GM23248 (cell line): ENCODE data around the gene UCKL1. TPM values are rescaled to one million over a fixed set of nuclear protein-coding genes. Genes with fewer than 3 reads are reported as not detected.

Experiments
- DNase-seq: peaks from one replicate; pipeline ENCODE4 v3.0.0-alpha.2; 2015
- H2AFZ ChIP-seq: fragments of 200-600 bp; sonication (generic); 2 replicates; pipeline ENCODE4 v1.6.1; 2016; ENCODE audit warnings: antibody characterized with exemption
- H3F3A ChIP-seq: fragments of 200-600 bp; sonication (generic); 2 replicates; pipeline ENCODE4 v1.6.1; 2016; ENCODE audit warnings: mild to moderate bottlenecking, antibody characterized with exemption, mixed run types; ENCODE audit not compliant: insufficient read depth
- H3K27ac ChIP-seq: fragments of 200-600 bp; sonication (generic); 2 replicates; pipeline ENCODE4 v1.5.1; 2016; ENCODE audit warnings: mild to moderate bottlenecking
- H3K27me3 ChIP-seq: fragments of 200-600 bp; sonication (generic); replicated peaks from 2 replicates; pipeline ENCODE4 v1.6.1; 2016; ENCODE audit warnings: mild to moderate bottlenecking; ENCODE audit not compliant: insufficient read depth
- H3K36me3 ChIP-seq: fragments of 200-600 bp; sonication (generic); 2 replicates; pipeline ENCODE4 v1.6.1; 2016; ENCODE audit warnings: low read depth, mild to moderate bottlenecking
- H3K4me1 ChIP-seq: fragments of 200-600 bp; sonication (generic); 2 replicates; pipeline ENCODE4 v1.6.1; 2016; ENCODE audit warnings: mild to moderate bottlenecking; ENCODE audit not compliant: insufficient read depth
- H3K4me2 ChIP-seq: fragments of 200-600 bp; sonication (generic); one replicate; pipeline ENCODE4 v1.6.1; 2016; ENCODE audit warnings: mild to moderate bottlenecking; ENCODE audit not compliant: unreplicated experiment
- H3K4me3 ChIP-seq: fragments of 200-600 bp; sonication (generic); 2 replicates; pipeline ENCODE4 v1.5.1; 2016; ENCODE audit warnings: mild to moderate bottlenecking
- H3K79me2 ChIP-seq: fragments of 200-600 bp; sonication (generic); 2 replicates; pipeline ENCODE4 v1.6.1; 2016; ENCODE audit warnings: mild to moderate bottlenecking; ENCODE audit not compliant: insufficient read depth
- H3K9ac ChIP-seq: fragments of 200-600 bp; sonication (generic); 2 replicates; pipeline ENCODE4 v1.6.1; 2016; ENCODE audit warnings: mild to moderate bottlenecking
- H3K9me2 ChIP-seq: fragments of 200-600 bp; sonication (generic); 2 replicates; pipeline ENCODE4 v1.6.1; 2016; ENCODE audit warnings: mixed run types, mild to moderate bottlenecking, moderate library complexity; ENCODE audit not compliant: insufficient read depth
- H3K9me3 ChIP-seq: fragments of 200-600 bp; sonication (generic); one replicate; pipeline ENCODE4 v1.6.1; 2017; ENCODE audit warnings: low read depth
- H4K20me1 ChIP-seq: fragments of 200-600 bp; sonication (generic); 2 replicates; pipeline ENCODE4 v1.6.0; 2016; ENCODE audit not compliant: insufficient read depth
- EZH2 ChIP-seq: fragments of 200-600 bp; sonication (generic); IDR thresholded peaks from 2 replicates; pipeline ENCODE4 v1.6.1; 2018; ENCODE audit warnings: antibody characterized with exemption, mild to moderate bottlenecking; ENCODE audit not compliant: insufficient read depth, poor library complexity, severe bottlenecking
- EZH2phosphoT487 ChIP-seq: fragments of 200-600 bp; sonication (generic); IDR thresholded peaks from 2 replicates; pipeline ENCODE4 v1.6.1; 2018; ENCODE audit warnings: antibody characterized with exemption, moderate library complexity, mild to moderate bottlenecking, low read depth; ENCODE audit not compliant: insufficient read depth
- WGBS, 2 experiments: methylation state at CpG; one replicate each; pipeline ENCODE4 v1.1.6; 2015 to 2017; ENCODE audit warnings: low lambda C conversion rate in 2 of 2, low coverage in 1 of 2; ENCODE audit errors: missing lambda C conversion rate in 2 of 2; 5-methylcytosine and 5-hydroxymethylcytosine counted together
- in situ Hi-C: fragments of 300-500 bp; cut with MboI; formaldehyde crosslinking; loops from 2 replicates; pipeline ENCODE4 v1.15.0; 2020
- polyA plus RNA-seq: library from polyadenylated mRNA; unstranded; fragments of >200 nt; fragmentation: Nextera tagmentation; extraction: Ambion mirVana; gene quantifications from 2 replicates; pipeline ENCODE4 v1.2.1, GENCODE V29; 2016
- total RNA-seq: library from RNA; depleted of rRNA; stranded (reverse); fragments of >200 nt; shearing (Covaris generic); gene quantifications from 2 replicates; pipeline ENCODE4 v1.2.3, GENCODE V29; 2014

Gene UCKL1
- total and polyA plus RNA-seq, 2 experiments from 2014 or later: 17.6 to 33.4 TPM

DNA sequence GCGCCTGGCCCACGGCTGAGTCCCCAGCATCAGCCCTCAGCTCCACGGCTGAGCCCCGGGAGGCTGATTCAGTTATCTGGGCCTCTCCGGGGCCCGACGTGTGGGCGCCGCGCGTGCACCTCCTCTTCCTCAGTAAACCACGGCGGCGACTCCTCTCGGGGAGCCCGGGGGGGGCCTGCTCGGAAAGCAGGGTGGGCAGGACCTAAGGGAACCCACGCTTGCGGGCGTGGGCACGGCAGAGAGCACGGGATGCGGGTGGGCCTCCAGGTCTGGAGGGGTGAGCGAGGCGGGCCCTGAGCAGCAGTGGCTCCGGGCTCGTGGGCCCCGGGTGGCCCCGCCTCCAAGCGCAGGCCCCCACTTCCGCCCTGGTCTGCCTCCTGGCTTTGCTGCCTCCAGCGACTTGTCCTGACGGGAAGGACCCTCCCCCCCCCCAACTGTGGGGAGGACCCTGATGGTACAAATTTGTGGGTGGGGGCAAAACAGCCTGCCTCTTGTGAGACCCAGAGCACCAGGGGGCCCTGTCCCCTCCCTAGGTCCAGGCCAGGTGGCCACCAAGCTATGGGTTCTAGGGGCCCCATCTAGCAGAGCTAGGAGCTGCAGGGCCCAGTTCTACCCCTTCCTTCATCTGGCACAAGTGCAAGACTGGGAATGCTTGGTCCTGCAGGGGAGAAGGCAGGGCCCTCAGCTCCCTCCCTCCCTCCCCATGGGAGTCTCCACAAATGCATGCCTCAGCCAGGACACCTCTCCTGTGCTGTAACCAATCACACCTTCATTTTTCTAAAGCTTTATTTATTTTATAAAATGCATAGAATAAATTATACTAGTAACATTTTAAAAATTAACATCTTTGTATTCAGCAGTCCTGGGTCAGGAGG is 16.9 kb downstream of the UCKL1 start:
- peaks cover 6% of the 10 kb centered on the region; the same call in 1 of the 2 replicates for H3K36me3 ChIP-seq
- in situ Hi-C loops: no loop called here
- no peak overlapping the region for H3K4me3 ChIP-seq

DNA sequence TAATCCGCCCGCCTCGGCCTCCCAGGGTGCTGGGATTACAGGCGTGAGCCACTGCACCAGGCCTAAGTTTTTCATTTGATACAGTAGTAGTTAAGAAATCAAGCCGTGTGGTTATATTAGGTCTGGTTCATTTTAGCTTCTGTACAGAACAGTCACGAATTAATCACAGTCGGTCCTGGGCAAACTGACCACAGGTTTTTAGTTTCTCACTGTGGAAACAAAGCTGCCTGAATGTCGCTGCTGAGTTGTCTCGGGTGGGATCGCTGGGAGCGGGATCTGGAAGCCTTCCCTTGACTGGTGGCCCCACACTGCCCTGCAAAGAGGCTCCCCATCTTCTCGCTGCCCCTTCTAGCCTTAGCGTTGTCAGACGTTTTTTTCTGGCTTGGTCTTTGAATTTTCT is 18.6 kb downstream of the UCKL1 start:
- Histone ChIP-seq H4K20me1 (no peaks in the 10 kb centered on the region), H3K79me2 (peaks cover 60% of the 10 kb centered on the region), H3K4me3 (no peak overlapping the region), H3K9ac (no peak overlapping the region), H3K36me3 (peaks cover 6% of the 10 kb centered on the region; the same call in 1 of the 2 replicates), H2AFZ (no peak overlapping the region), H3K9me2 (no peaks in the 10 kb centered on the region), H3K9me3 (no peaks in the 10 kb centered on the region), H3K27me3 (no peaks in the 10 kb centered on the region), H3F3A (peaks cover 19% of the 10 kb centered on the region; the same call in 1 of the 2 replicates), H3K27ac (no peak overlapping the region), H3K4me2 (no peak overlapping the region), H3K4me1 (no peaks in the 10 kb centered on the region)
- in situ Hi-C loops: no loop called here
- 82% methylated on average over 14 of the region's 14 CpGs for WGBS, 2 experiments
- TF ChIP-seq EZH2: no peak
- no peak for TF ChIP-seq EZH2phosphoT487
- DNase-seq: peak; percentile 23

More for the DNA sequence above, 16.9 kb downstream of the UCKL1 start:
- no peak for TF ChIP-seq EZH2
- no peak for TF ChIP-seq EZH2phosphoT487
- Histone ChIP-seq H3K4me2 (no peak overlapping the region), H2AFZ (no peak overlapping the region), H3K27me3 (no peaks in the 10 kb centered on the region), H3K9ac (no peak overlapping the region), H4K20me1 (no peaks in the 10 kb centered on the region), H3K27ac (no peak overlapping the region), H3K9me2 (no peaks in the 10 kb centered on the region), H3K4me1 (no peaks in the 10 kb centered on the region), H3K9me3 (no peaks in the 10 kb centered on the region), H3K79me2 (peaks cover 44% of the 10 kb centered on the region), H3F3A (peaks cover 21% of the 10 kb centered on the region; the same call in 1 of the 2 replicates)
- no peak for DNase-seq
- WGBS, 2 experiments: 96 to 97% methylated on average over 11 to 24 of the region's 33 CpGs

DNA sequence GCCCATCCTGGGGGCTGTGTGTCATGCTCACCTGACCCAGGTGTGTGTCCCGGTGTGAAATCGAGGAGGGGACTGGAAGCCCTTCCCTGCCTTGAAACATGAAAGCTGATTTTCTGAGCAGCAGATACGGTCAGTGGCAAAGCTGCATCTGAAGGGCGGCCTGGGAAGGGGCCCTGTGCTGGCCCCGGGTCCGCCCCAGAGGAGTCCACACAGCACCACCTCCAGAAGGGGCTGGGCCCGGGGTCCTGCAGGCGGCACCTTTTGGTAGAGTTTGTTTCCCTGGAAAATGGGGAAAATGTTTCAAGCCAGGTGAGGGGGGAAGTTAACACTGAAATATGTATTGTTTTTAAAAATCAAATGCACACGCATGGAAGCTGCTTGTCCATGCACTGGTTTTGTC is 20.8 kb downstream of the UCKL1 start:
- H3K27me3 ChIP-seq: no peaks in the 10 kb centered on the region
- no peak overlapping the region for H3K4me3 ChIP-seq
- H3K4me1 ChIP-seq: no peaks in the 10 kb centered on the region
- no peaks in the 10 kb centered on the region for H3K9me3 ChIP-seq
- no peak overlapping the region for H2AFZ ChIP-seq
- DNase-seq: no peak
- TF ChIP-seq EZH2phosphoT487: no peak
- TF ChIP-seq EZH2: no peak
- no peak overlapping the region for H3K27ac ChIP-seq
- H3F3A ChIP-seq: peaks cover 17% of the 10 kb centered on the region; the same call in 1 of the 2 replicates
- no peak overlapping the region for H3K4me2 ChIP-seq
- in situ Hi-C loops: no loop called here
- no peak overlapping the region for H3K9ac ChIP-seq
- WGBS, 2 experiments: 95 to 97% methylated on average over 7 to 9 of the region's 9 CpGs
- H3K79me2 ChIP-seq: peaks cover 75% of the 10 kb centered on the region
- H3K36me3 ChIP-seq: peaks cover 3% of the 10 kb centered on the region; the same call in 1 of the 2 replicates
- H3K9me2 ChIP-seq: no peaks in the 10 kb centered on the region
- H4K20me1 ChIP-seq: no peaks in the 10 kb centered on the region

DNA sequence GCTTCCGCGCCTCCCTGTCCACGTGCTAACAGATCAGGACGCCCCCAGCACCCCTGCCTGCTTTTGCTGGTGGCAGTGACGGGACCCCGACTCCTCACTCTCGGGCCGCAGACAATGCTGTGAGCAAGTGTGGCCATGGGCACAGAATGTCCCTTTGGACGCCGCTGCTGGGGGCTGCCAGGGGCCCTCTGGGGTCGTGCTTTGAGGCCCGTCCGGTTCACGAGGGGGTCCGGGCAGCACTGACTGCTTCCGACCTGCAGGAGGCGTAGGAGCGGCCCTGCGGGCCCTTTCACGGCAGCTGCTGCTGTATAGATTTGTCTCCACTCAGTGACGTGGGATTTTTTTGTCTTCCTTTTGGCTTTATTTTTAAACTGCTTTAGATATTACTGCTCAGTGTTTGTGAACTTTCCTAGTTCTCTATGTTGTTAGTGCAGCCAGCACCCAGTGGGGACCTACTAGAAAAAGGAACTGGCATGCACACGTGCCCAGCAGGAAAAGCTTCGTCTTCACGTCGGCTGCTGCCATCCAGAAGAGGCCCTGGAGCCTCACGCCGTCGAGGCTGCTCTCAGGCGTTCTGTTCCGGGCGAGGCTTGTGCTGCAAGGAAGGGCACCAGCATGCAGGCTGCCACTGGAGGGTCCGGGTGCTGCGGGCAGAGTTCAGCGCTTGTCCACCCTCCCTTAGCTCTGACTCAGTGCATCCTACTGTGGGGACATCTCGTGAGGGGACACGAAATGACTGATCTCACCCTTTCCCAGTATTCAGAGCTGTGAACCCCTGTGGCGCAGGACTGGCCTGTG is 21.7 kb downstream of the UCKL1 start:
- Histone ChIP-seq H3K27ac (no peak overlapping the region), H3F3A (peaks cover 17% of the 10 kb centered on the region; the same call in 1 of the 2 replicates), H3K4me1 (no peaks in the 10 kb centered on the region), H3K9me3 (no peaks in the 10 kb centered on the region), H3K4me2 (no peak overlapping the region), H3K9me2 (no peaks in the 10 kb centered on the region), H3K9ac (no peak overlapping the region), H3K27me3 (no peaks in the 10 kb centered on the region), H3K36me3 (peaks cover 6% of the 10 kb centered on the region), H3K4me3 (no peak overlapping the region), H3K79me2 (peaks cover 78% of the 10 kb centered on the region), H4K20me1 (no peaks in the 10 kb centered on the region), H2AFZ (no peak overlapping the region)
- no peak for DNase-seq
- in situ Hi-C loops: no loop called here
- no peak for TF ChIP-seq EZH2phosphoT487
- TF ChIP-seq EZH2: no peak
- 86 to 90% methylated on average over 37 of the region's 37 CpGs for WGBS, 2 experiments
